ENCODE measurements around the gene ZDHHC4.

GRCh38 chr7:6621195-6622133 lies 44.2 kb downstream of the ZDHHC4 start:
- TF ChIP-seq EZH2 (IDR thresholded peaks at IDR 0.05; ENCODE audit: insufficient read depth, poor library complexity, severe bottlenecking), result no peak
- TF ChIP-seq EZH2phosphoT487 (IDR thresholded peaks at IDR 0.05; ENCODE audit: insufficient read depth, low read depth), result no peak

Data from GM23248 (cell line).